ENCODE data around the gene LAMTOR3.

LAMTOR3 gene

DNA sequence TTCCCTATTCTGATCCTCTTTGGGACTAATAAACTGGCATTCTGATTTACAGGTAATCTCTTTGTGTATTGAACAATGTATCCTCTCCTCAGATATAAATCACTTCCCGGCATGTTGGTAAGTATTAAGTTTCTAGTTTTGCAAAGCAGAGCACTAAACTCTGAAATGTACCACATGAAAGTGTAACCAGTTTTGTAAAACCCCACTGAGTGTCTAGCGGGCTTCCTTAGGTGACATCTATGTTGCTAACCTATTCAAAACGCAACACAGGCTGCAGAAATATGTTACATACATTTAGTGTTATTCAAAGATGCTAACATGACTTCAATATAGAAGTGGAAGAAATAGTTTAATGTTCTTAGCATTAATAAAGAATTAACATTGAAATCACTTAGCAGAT, 26.9 kb upstream of the LAMTOR3 start:
- ATAC-seq: no peak
- TF ChIP-seq, protein P1, sequence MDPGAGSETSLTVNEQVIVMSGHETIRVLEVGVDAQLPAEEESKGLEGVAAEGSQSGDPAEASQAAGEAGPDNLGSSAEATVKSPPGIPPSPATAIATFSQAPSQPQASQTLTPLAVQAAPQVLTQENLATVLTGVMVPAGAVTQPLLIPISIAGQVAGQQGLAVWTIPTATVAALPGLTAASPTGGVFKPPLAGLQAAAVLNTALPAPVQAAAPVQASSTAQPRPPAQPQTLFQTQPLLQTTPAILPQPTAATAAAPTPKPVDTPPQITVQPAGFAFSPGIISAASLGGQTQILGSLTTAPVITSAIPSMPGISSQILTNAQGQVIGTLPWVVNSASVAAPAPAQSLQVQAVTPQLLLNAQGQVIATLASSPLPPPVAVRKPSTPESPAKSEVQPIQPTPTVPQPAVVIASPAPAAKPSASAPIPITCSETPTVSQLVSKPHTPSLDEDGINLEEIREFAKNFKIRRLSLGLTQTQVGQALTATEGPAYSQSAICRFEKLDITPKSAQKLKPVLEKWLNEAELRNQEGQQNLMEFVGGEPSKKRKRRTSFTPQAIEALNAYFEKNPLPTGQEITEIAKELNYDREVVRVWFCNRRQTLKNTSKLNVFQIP (CRISPR knock-in tag; IDR thresholded peaks at IDR 0.05; ENCODE audit: borderline replicate concordance, low read depth): no peak
- TF ChIP-seq GLIS3 (CRISPR knock-in tag; IDR thresholded peaks at IDR 0.05) (no peak), TOX (CRISPR knock-in tag; IDR thresholded peaks at IDR 0.05; ENCODE audit: borderline replicate concordance) (no peak), ZFP3 (CRISPR knock-in tag; IDR thresholded peaks at IDR 0.05) (no peak)
- TF ChIP-seq, protein P2, sequence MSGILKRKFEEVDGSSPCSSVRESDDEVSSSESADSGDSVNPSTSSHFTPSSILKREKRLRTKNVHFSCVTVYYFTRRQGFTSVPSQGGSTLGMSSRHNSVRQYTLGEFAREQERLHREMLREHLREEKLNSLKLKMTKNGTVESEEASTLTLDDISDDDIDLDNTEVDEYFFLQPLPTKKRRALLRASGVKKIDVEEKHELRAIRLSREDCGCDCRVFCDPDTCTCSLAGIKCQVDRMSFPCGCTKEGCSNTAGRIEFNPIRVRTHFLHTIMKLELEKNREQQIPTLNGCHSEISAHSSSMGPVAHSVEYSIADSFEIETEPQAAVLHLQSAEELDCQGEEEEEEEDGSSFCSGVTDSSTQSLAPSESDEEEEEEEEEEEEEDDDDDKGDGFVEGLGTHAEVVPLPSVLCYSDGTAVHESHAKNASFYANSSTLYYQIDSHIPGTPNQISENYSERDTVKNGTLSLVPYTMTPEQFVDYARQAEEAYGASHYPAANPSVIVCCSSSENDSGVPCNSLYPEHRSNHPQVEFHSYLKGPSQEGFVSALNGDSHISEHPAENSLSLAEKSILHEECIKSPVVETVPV (CRISPR knock-in tag; IDR thresholded peaks at IDR 0.05): no peak

DNA sequence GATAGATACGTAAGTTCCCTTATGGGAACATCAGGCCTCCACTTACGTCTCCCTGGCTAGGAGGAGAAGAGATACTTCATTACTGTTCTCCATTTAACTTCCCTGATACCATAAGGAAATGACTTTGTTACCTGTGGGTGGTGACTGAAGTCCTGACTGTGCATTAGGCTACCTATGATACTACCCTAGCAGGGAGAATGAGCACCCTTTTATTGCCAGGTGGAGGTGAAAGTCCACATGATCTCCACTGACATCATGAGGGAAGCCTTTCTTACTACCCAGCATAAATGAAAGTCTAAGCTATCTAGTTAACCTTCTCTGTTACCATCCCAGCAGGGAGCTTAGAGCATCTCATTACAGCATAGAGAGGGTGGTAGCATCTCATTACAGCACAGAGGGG, 24.4 kb upstream of the LAMTOR3 start:
- TF ChIP-seq PPARA (CRISPR knock-in tag; IDR thresholded peaks at IDR 0.05; ENCODE audit: borderline replicate concordance) (no peak), TOX (CRISPR knock-in tag; IDR thresholded peaks at IDR 0.05; ENCODE audit: borderline replicate concordance) (no peak), GLIS3 (CRISPR knock-in tag; IDR thresholded peaks at IDR 0.05) (no peak), SNAI2 (CRISPR knock-in tag; IDR thresholded peaks at IDR 0.05) (no peak), BACH2 (CRISPR knock-in tag; IDR thresholded peaks at IDR 0.05; ENCODE audit: borderline replicate concordance) (no peak), ZNF8 (CRISPR knock-in tag; IDR thresholded peaks at IDR 0.05) (no peak), RARB (CRISPR knock-in tag; IDR thresholded peaks at IDR 0.05) (no peak), TCF4 (CRISPR knock-in tag; IDR thresholded peaks at IDR 0.05; ENCODE audit: borderline replicate concordance) (no peak), ZFP30 (CRISPR knock-in tag; IDR thresholded peaks at IDR 0.05) (no peak)
- no peak for ATAC-seq

DNA sequence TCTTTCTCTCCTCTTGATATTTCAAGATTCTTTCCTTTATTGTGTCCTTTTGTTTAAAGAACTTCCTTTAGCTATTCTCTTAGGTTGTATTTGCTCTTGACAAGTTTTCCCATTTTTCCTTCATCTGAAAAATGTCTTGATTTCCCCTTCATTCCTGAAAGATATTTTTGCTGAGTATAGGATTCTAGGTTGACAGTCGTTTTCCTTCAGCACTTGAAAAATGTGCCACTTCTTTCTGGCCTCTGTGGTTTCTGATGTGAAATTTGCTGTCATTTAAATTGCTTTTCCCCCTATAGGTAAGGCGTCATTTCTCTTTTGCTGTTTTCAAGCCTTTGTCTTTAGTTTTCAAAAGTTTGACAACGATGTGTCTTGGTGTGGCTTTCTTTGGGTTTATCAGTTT, 23.3 kb upstream of the LAMTOR3 start:
- TF ChIP-seq SNAI2 (CRISPR knock-in tag; IDR thresholded peaks at IDR 0.05): no peak
- TF ChIP-seq, protein P3, sequence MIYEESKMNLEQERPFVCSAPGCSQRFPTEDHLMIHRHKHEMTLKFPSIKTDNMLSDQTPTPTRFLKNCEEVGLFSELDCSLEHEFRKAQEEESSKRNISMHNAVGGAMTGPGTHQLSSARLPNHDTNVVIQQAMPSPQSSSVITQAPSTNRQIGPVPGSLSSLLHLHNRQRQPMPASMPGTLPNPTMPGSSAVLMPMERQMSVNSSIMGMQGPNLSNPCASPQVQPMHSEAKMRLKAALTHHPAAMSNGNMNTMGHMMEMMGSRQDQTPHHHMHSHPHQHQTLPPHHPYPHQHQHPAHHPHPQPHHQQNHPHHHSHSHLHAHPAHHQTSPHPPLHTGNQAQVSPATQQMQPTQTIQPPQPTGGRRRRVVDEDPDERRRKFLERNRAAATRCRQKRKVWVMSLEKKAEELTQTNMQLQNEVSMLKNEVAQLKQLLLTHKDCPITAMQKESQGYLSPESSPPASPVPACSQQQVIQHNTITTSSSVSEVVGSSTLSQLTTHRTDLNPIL (CRISPR knock-in tag; IDR thresholded peaks at IDR 0.05; ENCODE audit: low read depth): no peak
- no peak for TF ChIP-seq CSDC2 (CRISPR knock-in tag; IDR thresholded peaks at IDR 0.05)
- TF ChIP-seq PPARA (CRISPR knock-in tag; IDR thresholded peaks at IDR 0.05; ENCODE audit: borderline replicate concordance): no peak
- no peak for TF ChIP-seq ZNF8 (CRISPR knock-in tag; IDR thresholded peaks at IDR 0.05)
- TF ChIP-seq ARNTL (CRISPR knock-in tag; IDR thresholded peaks at IDR 0.05; ENCODE audit: borderline replicate concordance, low read depth): no peak
- TF ChIP-seq, protein P1 (CRISPR knock-in tag; IDR thresholded peaks at IDR 0.05; ENCODE audit: borderline replicate concordance, low read depth): no peak
- TF ChIP-seq OSR1 (CRISPR knock-in tag; IDR thresholded peaks at IDR 0.05): no peak
- no peak for ATAC-seq

DNA sequence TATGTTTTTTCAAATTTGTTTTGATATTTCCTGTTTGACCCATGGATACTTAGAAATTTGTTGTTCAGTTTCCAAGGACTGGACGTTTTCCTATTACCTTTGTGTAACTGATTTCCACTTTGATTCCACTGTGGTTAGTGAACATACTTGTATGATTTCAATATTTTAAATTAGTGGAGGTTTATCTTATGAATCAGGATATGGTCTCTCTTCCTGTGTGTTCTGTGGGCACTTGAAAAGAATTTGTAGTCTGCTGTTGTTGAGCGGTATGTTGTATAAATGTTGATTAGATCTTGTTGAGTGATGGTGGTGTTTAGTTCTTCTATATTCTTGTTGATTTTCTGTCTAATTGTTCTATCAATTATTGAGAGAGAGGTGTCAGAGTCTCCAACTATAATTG, 21.2 kb upstream of the LAMTOR3 start:
- TF ChIP-seq TCF4 (CRISPR knock-in tag; IDR thresholded peaks at IDR 0.05; ENCODE audit: borderline replicate concordance): no peak

DNA sequence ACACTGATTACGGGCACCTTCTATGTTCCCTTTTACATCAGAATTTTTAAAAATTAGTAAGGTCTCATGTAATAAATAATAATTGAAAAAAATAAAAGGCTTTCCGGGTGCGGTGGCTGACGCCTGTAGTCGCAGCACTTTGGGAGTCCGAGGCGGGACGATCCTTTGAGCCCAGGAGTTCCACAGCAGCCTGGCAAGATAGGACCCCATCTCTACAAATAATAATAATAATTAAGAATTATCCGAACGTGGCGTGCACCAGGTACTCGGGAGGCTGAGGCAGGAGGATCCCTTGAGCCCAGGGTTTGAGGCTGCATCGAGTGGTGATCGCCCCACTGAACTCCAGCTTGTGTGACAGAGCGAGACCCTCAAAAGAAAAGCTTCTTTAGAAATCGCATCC, 771 bp upstream of the LAMTOR3 start:
- ATAC-seq: no peak
- TF ChIP-seq SNAI2 (CRISPR knock-in tag; IDR thresholded peaks at IDR 0.05): no peak
- TF ChIP-seq ZC3H10 (CRISPR knock-in tag; IDR thresholded peaks at IDR 0.05): no peak
- no peak for TF ChIP-seq TOX (CRISPR knock-in tag; IDR thresholded peaks at IDR 0.05; ENCODE audit: borderline replicate concordance)
- TF ChIP-seq, protein P4, sequence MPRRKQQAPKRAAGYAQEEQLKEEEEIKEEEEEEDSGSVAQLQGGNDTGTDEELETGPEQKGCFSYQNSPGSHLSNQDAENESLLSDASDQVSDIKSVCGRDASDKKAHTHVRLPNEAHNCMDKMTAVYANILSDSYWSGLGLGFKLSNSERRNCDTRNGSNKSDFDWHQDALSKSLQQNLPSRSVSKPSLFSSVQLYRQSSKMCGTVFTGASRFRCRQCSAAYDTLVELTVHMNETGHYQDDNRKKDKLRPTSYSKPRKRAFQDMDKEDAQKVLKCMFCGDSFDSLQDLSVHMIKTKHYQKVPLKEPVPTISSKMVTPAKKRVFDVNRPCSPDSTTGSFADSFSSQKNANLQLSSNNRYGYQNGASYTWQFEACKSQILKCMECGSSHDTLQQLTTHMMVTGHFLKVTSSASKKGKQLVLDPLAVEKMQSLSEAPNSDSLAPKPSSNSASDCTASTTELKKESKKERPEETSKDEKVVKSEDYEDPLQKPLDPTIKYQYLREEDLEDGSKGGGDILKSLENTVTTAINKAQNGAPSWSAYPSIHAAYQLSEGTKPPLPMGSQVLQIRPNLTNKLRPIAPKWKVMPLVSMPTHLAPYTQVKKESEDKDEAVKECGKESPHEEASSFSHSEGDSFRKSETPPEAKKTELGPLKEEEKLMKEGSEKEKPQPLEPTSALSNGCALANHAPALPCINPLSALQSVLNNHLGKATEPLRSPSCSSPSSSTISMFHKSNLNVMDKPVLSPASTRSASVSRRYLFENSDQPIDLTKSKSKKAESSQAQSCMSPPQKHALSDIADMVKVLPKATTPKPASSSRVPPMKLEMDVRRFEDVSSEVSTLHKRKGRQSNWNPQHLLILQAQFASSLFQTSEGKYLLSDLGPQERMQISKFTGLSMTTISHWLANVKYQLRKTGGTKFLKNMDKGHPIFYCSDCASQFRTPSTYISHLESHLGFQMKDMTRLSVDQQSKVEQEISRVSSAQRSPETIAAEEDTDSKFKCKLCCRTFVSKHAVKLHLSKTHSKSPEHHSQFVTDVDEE (CRISPR knock-in tag; IDR thresholded peaks at IDR 0.05): no peak
- TF ChIP-seq, protein P3 (CRISPR knock-in tag; IDR thresholded peaks at IDR 0.05; ENCODE audit: low read depth): no peak
- TF ChIP-seq BACH2 (CRISPR knock-in tag; IDR thresholded peaks at IDR 0.05; ENCODE audit: borderline replicate concordance): no peak
- TF ChIP-seq GLIS3 (CRISPR knock-in tag; IDR thresholded peaks at IDR 0.05): no peak
- TF ChIP-seq, protein P1 (CRISPR knock-in tag; IDR thresholded peaks at IDR 0.05; ENCODE audit: borderline replicate concordance, low read depth): no peak
- no peak for TF ChIP-seq ESRRG (CRISPR knock-in tag; IDR thresholded peaks at IDR 0.05)
- no peak for TF ChIP-seq OSR1 (CRISPR knock-in tag; IDR thresholded peaks at IDR 0.05)
- TF ChIP-seq RARB (CRISPR knock-in tag; IDR thresholded peaks at IDR 0.05): no peak
- TF ChIP-seq TCF4 (CRISPR knock-in tag; IDR thresholded peaks at IDR 0.05; ENCODE audit: borderline replicate concordance): no peak

More for the DNA sequence above, 21.2 kb upstream of the LAMTOR3 start:
- no peak for ATAC-seq
